ENCODE data around the gene COG7. TPM values are rescaled to one million over a fixed set of nuclear protein-coding genes. Genes with fewer than 3 reads are reported as not detected.

Gene COG7
- total RNA-seq, 1 donor from 2014 or later: 42.1 TPM

DNA sequence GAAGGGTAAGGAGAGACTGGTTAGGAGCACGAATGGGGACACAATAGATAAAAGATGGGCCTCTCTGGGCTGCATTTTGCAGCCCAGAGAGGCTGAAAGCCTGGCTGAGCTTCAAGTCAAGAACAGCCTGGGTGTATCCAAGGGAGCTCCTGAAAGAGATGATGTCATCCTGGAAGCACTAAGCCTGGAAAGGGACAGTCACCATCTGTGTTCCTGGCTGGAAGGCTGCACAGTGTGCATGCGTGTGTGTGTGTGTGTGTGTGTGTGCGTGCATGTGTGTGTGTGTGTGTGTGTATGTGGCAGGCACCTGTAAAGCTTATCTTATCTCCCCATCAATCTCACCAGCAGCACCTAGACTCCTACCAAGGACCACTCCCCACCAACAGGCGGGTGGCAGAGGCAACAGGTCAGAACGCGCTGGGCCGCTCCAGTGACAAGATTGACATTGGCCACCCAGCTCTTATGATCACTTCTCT is 44.1 kb downstream of the COG7 start:
- Mint-ChIP-seq H3K36me3 (peaks cover 54% of the 10 kb centered on the region), H3K27me3 (ENCODE audit: low read depth) (no peaks in the 10 kb centered on the region), H3K4me3 (no peak overlapping the region), H3K4me1 (peaks cover 5% of the 10 kb centered on the region), H3K9me3 (no peaks in the 10 kb centered on the region), H3K27ac (no peak overlapping the region)
- TF ChIP-seq CTCF (IDR thresholded peaks at IDR 0.05; ENCODE audit: unreplicated experiment): no peak
- DNase-seq (ENCODE audit: low spot score in 2 of 2, unreplicated experiment in 2 of 2): no peak

DNA sequence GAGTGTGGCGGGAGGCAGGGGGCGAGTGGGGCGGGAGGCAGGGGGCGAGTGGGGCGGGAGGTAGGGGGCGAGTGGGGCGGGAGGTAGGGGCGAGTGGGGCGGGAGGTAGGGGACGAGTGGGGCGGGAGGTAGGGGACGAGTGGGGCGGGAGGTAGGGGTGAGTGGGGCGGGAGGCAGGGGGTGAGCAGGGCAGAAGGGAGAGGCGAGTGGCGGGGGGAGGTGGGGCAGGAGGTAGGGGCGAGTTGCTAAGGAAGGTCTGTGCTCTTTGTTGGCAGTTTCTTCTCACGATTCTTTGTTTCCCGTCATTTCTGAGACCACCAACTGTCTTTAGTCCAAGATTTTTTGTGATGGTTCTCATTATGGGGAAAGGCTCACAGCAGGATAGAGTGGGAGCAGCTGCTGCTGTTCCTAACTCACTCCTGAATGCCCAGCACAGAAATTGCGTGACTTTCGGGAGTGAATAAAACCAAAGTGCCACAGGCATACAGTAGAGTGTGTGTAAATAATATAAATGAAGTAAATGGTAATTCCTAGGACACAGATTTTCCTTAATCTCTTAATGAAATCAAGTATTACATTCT is 44.7 kb downstream of the COG7 start:
- no peak overlapping the region for H3K27ac Mint-ChIP-seq
- TF ChIP-seq CTCF (IDR thresholded peaks at IDR 0.05; ENCODE audit: unreplicated experiment): no peak
- no peaks in the 10 kb centered on the region for H3K27me3 Mint-ChIP-seq (ENCODE audit: low read depth)
- H3K4me3 Mint-ChIP-seq: no peak overlapping the region
- H3K9me3 Mint-ChIP-seq: no peaks in the 10 kb centered on the region
- DNase-seq (ENCODE audit: low spot score in 2 of 2, unreplicated experiment in 2 of 2): no peak
- peaks cover 5% of the 10 kb centered on the region for H3K4me1 Mint-ChIP-seq
- H3K36me3 Mint-ChIP-seq: peaks cover 53% of the 10 kb centered on the region

GRCh38 chr16:23407436-23408127 is 45.4 kb downstream of the COG7 start:
- Mint-ChIP-seq H3K27ac (no peak overlapping the region), H3K36me3 (peaks cover 56% of the 10 kb centered on the region), H3K4me3 (no peak overlapping the region), H3K9me3 (no peaks in the 10 kb centered on the region), H3K27me3 (ENCODE audit: low read depth) (no peaks in the 10 kb centered on the region), H3K4me1 (peaks cover 5% of the 10 kb centered on the region)
- no peak for TF ChIP-seq CTCF (IDR thresholded peaks at IDR 0.05; ENCODE audit: unreplicated experiment)
- DNase-seq (ENCODE audit: low spot score in 2 of 2, unreplicated experiment in 2 of 2): no peak

GRCh38 chr16:23406546-23407240 is 46.3 kb downstream of the COG7 start:
- Mint-ChIP-seq H3K27me3 (ENCODE audit: low read depth) (no peaks in the 10 kb centered on the region), H3K27ac (no peak overlapping the region), H3K9me3 (no peaks in the 10 kb centered on the region), H3K4me1 (peaks cover 5% of the 10 kb centered on the region), H3K36me3 (peaks cover 59% of the 10 kb centered on the region), H3K4me3 (no peak overlapping the region)
- no peak for DNase-seq (ENCODE audit: low spot score in 2 of 2, unreplicated experiment in 2 of 2)
- no peak for TF ChIP-seq CTCF (IDR thresholded peaks at IDR 0.05; ENCODE audit: unreplicated experiment)

DNA sequence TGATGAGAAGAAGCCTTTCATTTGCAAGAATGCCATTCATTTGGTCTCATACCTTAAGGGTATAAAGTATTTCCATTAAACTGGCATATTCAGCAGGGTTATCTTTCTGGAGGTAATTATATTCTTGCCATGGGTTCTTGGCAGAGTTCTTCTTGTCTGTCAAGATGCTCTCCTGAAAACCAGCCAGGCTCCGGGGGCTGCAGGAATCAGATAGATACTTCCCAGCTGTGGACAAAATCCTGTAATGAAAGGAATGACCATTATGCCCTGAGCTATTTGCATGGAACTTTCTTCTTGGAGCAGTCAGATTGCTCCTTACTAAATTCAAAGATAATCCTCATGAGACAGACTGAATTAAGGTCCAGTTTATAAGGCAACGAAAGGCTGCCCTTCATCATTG is 47.0 kb downstream of the COG7 start:
- no peaks in the 10 kb centered on the region for H3K9me3 Mint-ChIP-seq
- no peak for DNase-seq (ENCODE audit: low spot score in 2 of 2, unreplicated experiment in 2 of 2)
- H3K4me3 Mint-ChIP-seq: no peak overlapping the region
- peaks cover 5% of the 10 kb centered on the region for H3K4me1 Mint-ChIP-seq
- no peak overlapping the region for H3K27ac Mint-ChIP-seq
- H3K27me3 Mint-ChIP-seq (ENCODE audit: low read depth): no peaks in the 10 kb centered on the region
- TF ChIP-seq CTCF (IDR thresholded peaks at IDR 0.05; ENCODE audit: unreplicated experiment): no peak
- peaks cover 57% of the 10 kb centered on the region for H3K36me3 Mint-ChIP-seq
